Daoy (cell line): ENCODE data around the gene CD7. TPM values are rescaled to one million over a fixed set of nuclear protein-coding genes. Genes with fewer than 3 reads are reported as not detected.
A peak's percentile ranks its signal among the peaks of the same experiment; 100 is the strongest.

ENCODE experiments used
- DNase-seq: peaks from one replicate; pipeline ENCODE4 v3.0.0-alpha.2; 2015; ENCODE audit warnings: low read depth
- total RNA-seq: library from RNA; depleted of rRNA; stranded (reverse); fragments of >200 nt; shearing (Covaris generic); gene quantifications from 2 replicates; pipeline ENCODE4 v1.2.3, GENCODE V29; 2014

The CD7 gene
- total RNA-seq, 1 experiment from 2014 or later: not detected

DNA sequence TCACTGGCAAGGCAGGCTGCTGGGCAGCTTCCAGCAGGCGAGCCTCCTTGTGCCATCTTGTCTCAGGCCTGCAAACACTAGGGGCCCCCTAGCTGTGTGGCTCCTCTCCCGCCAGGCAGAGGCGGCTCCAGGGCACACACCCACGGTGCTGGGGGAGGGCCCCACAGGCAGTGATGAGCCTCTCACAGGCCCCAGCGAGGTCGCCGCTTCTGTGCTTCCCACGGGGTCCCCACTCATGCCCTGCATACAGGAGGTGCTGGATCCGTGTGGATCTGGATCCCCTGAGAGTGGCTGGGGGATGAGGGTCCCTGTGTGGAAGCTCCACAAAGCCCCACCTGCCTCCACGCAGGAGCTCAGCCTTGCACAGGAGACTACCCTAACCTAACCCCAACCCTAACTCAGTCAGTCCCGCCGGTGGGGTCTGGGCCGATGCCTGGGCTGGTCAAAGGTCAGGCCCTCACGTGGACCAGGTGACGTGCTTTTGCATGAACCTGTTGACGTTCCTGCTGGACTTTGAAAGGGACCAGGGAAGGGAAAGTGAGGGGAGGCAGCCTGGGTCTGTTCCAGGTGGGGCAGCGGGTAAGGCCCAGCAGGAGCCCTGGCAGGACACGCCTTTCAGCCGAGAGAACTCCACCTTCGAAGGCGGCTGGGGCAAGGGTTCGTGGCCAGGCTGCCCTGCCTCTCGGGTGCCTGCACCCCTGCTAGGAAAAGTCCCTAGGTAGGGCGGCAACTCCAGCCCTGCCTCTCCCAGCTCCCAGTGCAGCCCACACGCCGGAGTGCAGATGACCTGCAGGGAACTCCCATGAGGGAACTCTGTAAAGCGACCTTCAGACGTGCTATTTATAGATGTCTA, 11.0 kb upstream of the CD7 start:
- no peak for DNase-seq

DNA sequence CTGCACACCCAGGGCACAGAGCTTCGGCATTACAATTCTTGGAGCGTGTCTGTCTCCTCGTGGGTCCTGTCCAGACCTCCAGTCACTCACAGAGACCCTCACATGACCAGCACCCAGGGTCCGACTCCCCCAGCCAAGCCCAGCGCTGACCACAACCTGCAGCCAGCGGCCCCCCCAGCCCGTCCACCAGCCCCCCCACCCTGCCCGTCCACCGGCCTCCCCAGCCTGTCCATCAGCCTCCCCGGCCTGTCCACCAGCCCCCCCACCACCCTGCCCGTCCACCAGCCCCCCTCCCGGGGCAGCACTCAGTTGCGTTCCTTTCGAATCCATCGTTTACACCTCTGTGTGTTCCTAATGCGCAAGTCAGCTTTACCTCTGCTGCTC, 10.3 kb upstream of the CD7 start:
- no peak for DNase-seq

DNA sequence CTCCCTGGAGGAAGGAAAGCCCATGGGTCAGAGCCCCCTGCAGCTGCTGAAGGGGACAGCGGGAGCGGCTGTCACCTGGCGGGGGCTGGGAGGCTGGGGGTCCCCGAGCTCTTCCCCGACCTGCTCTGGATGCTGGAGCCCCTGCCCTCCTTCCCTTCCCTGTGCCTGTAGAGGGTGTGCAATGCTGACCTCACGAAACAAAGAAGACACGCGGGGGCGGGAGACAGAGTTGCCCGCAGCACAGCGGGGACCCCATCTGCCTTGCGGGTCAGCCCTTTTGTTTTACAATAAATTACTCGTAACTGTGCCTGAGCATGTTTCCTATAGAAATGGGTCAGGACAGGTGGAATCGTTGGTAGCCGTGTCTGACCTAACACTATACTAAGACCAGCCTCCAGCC, 9.9 kb upstream of the CD7 start:
- no peak for DNase-seq

DNA sequence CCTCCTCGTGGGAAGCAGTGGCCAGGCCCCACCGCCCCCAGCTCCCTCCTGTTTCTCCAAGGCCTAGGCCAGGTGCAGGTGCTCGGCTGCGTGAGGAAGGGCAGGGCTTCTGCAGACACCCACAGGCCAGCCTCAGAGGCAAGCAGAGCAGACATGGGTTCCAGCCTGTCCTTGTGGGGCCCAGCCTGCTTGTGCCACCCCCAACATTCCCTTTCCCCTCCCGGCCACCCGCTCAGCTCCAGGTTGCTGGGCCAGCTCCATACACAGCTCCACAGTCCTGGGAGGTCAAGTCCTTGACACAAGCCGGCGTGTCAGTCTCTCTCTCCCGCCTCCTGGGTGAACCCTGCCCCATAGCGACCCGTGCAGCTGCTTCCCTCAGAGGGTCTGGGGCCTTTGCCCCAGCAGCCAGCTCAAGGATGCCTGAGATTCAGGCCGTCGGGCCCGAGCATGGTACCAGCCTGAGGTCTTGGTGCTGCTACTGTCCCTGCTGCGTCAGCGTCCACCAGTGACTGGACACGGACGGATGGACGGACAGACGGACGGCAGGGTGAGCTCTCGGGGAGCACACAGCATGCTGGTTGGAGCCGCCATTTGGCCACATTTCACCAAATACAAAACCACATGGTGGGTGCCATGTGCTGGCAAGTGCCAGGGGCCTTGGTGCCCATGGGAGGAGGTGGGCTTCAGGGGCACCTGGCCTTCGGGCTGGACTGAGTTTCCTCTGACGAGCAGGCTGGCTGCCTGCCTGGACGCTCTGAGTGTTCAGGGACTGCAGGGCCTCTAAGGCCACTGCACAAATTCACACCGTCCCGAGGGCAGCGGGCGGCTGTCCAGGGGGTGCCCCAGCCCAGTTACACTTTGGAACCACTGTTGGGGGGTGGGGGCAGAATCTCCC, 8.1 kb upstream of the CD7 start:
- DNase-seq: no peak

GRCh38 chr17:82324566-82325285, 7.3 kb upstream of the CD7 start:
- no peak for DNase-seq

- DNase-seq: no peak
Measured at GRCh38 chr17:82323514-82324234, 6.3 kb upstream of the CD7 start.

DNA sequence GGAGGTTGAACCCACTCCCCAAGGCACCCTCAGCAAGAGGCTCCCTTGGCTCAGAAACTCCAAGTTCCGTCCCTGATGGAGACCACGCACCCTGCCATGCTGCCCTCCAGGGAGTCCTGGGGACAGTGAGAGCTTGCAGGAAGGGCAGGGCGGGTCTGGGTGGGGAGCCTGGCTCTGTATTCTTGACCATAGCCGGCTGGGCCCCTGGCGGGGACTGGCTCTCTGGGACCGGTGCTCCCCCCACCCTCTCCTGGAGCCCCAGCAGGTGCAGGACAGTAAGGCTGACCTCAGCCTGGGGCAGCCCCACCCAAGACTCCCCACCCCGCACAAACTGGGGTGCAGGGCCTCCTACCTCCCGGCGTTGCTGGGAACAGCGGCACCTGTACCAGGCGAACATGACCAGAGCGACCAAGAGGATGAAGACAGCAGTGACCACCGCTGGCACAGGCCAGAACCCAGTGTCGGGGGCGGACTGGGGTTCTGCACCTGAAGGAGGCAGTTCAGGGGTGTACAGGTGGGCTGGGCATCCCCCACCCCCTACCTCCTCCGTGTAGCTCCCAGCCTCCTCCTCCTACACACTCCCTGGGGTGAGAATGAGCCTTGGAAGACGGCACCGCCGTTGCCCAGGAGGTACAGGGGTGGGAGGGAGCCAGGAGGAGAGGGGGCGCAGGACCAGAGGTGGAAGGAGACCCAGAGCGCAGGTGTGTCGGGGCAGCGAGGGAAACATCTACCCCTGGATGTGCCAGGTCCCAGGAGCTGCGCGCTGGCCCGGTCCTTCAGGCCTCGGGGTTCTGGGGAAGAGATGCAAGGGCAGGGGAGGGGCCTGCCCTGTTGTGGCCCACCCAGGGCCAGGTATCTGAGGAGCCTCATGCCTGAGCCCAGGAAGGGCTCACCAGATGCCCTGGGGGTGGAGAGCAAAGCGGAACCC, 5.4 kb upstream of the CD7 start:
- no peak for DNase-seq

GRCh38 chr17:82321947-82322466, 4.6 kb upstream of the CD7 start:
- DNase-seq: no peak

DNA sequence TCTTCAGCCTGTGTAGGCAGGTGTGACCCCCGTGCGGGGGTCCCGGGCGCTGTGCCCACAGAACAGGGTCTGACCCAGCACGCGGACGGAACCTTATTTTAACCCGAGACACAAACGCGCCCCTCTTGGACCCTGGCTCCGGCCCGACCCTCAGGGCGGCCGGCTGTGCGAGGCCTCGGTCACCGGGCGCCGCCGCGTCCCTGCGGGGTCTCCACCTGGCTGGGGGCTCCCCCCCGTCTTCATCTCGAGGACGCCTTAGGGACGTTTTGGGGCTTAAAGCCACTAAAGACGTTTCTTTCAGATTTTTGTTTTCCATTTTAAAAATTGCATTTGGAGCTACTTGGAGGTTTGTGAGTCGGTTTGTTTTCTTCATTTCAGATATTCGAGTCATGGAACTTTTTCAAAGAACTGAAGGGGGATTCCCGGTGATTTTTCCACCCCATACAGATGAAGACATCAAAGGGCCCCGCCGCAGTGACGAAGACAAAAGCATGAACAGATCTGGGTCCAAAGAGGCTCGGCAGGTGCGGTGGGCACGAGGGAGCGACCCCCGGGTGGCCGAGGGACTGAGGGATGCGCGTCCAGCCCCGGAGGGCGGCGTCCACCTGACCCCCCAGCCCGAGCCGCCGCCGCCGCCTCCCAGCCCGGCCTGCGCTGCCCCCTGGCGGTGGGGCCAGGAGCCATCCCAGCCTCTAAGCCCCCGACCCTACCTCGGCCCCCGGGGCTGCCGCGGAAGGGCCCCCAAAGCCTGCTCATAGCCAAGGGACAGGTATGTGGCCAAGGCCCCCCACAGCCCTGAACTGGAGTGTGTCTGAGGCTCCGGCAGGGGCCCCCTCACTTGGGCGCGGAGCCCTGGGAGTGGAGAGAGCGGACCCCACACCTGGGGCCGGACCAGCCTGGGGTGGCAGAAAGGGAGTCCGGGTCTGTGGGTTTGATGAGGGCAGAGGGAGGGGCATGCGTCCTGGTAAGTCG, 3.8 kb upstream of the CD7 start:
- DNase-seq: peak; percentile 43

- no peak for DNase-seq
Measured at GRCh38 chr17:82320140-82320840, 2.9 kb upstream of the CD7 start.

- DNase-seq: no peak
Measured at GRCh38 chr17:82319619-82320062, 2.2 kb upstream of the CD7 start.

GRCh38 chr17:82318772-82319606, 1.6 kb upstream of the CD7 start:
- no peak for DNase-seq

DNA sequence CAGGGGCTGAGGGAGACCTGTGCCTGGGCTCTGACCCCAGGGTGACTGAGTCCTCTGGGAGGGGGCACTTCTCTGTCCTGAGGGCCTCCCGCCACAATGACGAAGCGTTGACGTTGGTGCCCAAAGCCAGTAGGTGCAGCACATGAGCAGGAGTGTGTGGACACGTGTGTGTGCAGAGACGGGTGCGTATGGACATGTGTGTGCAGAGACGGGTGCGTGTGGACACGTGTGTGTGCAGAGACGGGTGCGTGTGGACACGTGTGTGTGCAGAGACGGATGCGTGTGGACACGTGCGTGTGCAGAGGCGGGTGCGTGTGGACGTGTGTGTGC, 726 bp upstream of the CD7 start:
- DNase-seq: no peak

DNA sequence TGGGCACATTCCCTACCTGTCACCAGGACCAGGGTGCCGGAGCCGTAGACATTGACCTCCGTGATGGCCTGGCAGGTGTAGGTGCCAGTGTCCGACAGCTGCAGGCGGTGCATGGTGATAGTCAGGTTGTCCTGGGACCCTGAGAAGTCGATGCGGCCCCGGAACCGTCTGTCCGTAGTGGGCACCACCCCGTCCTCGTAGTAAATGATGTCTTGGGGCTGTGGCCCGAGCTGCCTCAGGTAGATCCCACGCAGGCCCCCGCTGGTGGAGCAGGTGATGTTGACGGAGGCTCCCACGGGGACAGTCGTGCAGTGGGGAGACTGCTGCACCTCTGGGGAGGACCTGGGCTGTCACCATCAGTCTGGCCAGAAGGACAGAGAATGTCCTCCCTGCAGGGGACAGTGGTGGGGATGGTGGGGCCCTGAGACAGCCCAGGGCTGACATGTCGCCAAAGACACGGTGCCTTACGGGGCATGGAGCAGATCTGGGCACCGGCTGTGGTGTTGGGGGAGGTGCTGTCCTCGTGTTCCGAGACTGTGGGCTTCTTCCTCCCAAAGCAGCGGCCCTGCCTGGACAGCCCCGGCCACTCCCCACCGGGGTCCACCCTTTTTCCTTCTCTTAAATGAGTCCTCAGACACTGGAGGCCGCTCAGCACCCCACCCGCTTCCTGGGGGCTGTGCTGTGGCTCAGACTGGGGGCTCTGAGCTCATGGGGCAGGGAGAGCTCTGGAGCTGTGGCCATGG, 586 bp downstream of the CD7 start:
- no peak for DNase-seq

- DNase-seq: no peak
Measured at GRCh38 chr17:82315703-82316358, 1.6 kb downstream of the CD7 start.
